Neural cell (in vitro differentiated cells): ENCODE data around the gene PTPRN2.

Source experiments
- CTCF ChIP-seq: fragments of 450-650 bp; IDR thresholded peaks from 2 replicates; pipeline ENCODE4 v1.5.1; 2014; ENCODE audit warnings: antibody characterized with exemption, mild to moderate bottlenecking, moderate library complexity; ENCODE audit not compliant: poor library complexity, severe bottlenecking
- EP300 ChIP-seq: fragments of 450-650 bp; conservative IDR thresholded peaks from 2 replicates; pipeline ENCODE4 v1.6.1; 2014; ENCODE audit warnings: antibody characterized with exemption, mild to moderate bottlenecking, moderate library complexity; ENCODE audit not compliant: poor library complexity, severe bottlenecking
- EZH2 ChIP-seq: fragments of 200-600, 300-800 bp; shearing (Covaris generic), sonication (generic); IDR thresholded peaks from 2 replicates; pipeline ENCODE4 v1.6.1; 2014; ENCODE audit warnings: antibody characterized with exemption, low read length, borderline replicate concordance, mild to moderate bottlenecking; ENCODE audit not compliant: insufficient read depth, poor library complexity, severe bottlenecking
- POLR2AphosphoS5 ChIP-seq: IDR thresholded peaks from 2 replicates; pipeline ENCODE4 v1.6.1; 2012

GRCh38 chr7:157821959-157822687 is 765.5 kb downstream of the PTPRN2 start:
- TF ChIP-seq CTCF (no peak), POLR2AphosphoS5 (no peak), EP300 (no peak), EZH2 (no peak)
